GM18861 (cell line): ENCODE data around the gene OR10C1.
"Not testable (repeated sequence)": the region's sequence is repeated elsewhere in the genome, so short reads cannot be mapped to it uniquely, and the experiment has no call there.

Experiments used
- ATAC-seq: cut with Tn5 transposase; IDR thresholded peaks from one replicate; pipeline ENCODE4 v1.9.1; 2021; ENCODE audit not compliant: unreplicated experiment

Gene OR10C1

GRCh38 chr6:29439006-29439405, at the start of gene OR10C1:
TSS of gene OR10C1 (plus strand) at chr6:29439306. CDS start at chr6:29440016, 710 bp downstream.
- no peak for ATAC-seq

- no peak for ATAC-seq
These were observed 43.8 kb upstream of the OR10C1 start, which contains the start of gene OR12D2 for GRCh38 chr6:29395331-29395730. TSS of gene OR12D2 (plus strand) at chr6:29395631. CDS start at chr6:29396700, 1,069 bp downstream.

- ATAC-seq = no peak
These were observed 39.6 kb upstream of the OR10C1 start for GRCh38 chr6:29399525-29399924.

- no peak for ATAC-seq
These were observed 35.3 kb upstream of the OR10C1 start for GRCh38 chr6:29403801-29404200.

- no peak for ATAC-seq
These were observed 24.5 kb upstream of the OR10C1 start, which contains the start of gene OR12D1 for GRCh38 chr6:29414588-29414987. TSS of gene OR12D1 (plus strand) at chr6:29414928.

- no peak for ATAC-seq
These were observed 19.6 kb upstream of the OR10C1 start for GRCh38 chr6:29419516-29419915.

GRCh38 chr6:29424168-29424567, 14.9 kb upstream of the OR10C1 start:
- ATAC-seq = no peak

- ATAC-seq = no peak
These were observed 14.5 kb upstream of the OR10C1 start for GRCh38 chr6:29424575-29424974.

- no peak for ATAC-seq
These were observed 14.0 kb upstream of the OR10C1 start for GRCh38 chr6:29425075-29425474.

- no peak for ATAC-seq
These were observed 12.5 kb upstream of the OR10C1 start for GRCh38 chr6:29426654-29427053.

- not testable (repeated sequence) for ATAC-seq
These were observed 2.4 kb upstream of the OR10C1 start for GRCh38 chr6:29436730-29437129.

GRCh38 chr6:29442719-29443118, 3.6 kb downstream of the OR10C1 start:
- no peak for ATAC-seq

GRCh38 chr6:29444031-29444430, 4.9 kb downstream of the OR10C1 start:
- ATAC-seq = not testable (repeated sequence)

GRCh38 chr6:29447670-29448069, 8.6 kb downstream of the OR10C1 start:
- ATAC-seq = no peak

- ATAC-seq = no peak
These were observed 12.5 kb downstream of the OR10C1 start for GRCh38 chr6:29451471-29452193.

- ATAC-seq = no peak
These were observed 17.9 kb downstream of the OR10C1 start, which contains the start of the genes OR11A1 and OR2H1 for GRCh38 chr6:29456971-29457370. TSS of gene OR11A1 (minus strand) at chr6:29457071. CDS start at chr6:29427641, 29,430 bp downstream. TSS of gene OR2H1 (plus strand) at chr6:29457155. CDS start at chr6:29461770, 4,615 bp downstream.

GRCh38 chr6:29461021-29461814, 22.1 kb downstream of the OR10C1 start:
- no peak for ATAC-seq

GRCh38 chr6:29462022-29462421, 22.9 kb downstream of the OR10C1 start:
- ATAC-seq = no peak

- no peak for ATAC-seq
These were observed 26.2 kb downstream of the OR10C1 start for GRCh38 chr6:29465279-29465678.

GRCh38 chr6:29465801-29466200, 26.7 kb downstream of the OR10C1 start:
- ATAC-seq = no peak

GRCh38 chr6:29466241-29466640, 27.1 kb downstream of the OR10C1 start:
- ATAC-seq = no peak

GRCh38 chr6:29474996-29475395, 35.9 kb downstream of the OR10C1 start:
- ATAC-seq = no peak
